K562 (cell line): ENCODE measurements around the gene CISD3. TPM values are rescaled to one million over a fixed set of nuclear protein-coding genes. Genes with fewer than 3 reads are reported as not detected.

Source experiments
- ATF6 ChIP-seq: sonication (generic); formaldehyde crosslinking; IDR thresholded peaks from 2 replicates; pipeline ENCODE4 v1.4.0; 2020; ENCODE audit warnings: mild to moderate bottlenecking, missing genetic modification reagents
- CREM ChIP-seq: IDR thresholded peaks from 2 replicates; pipeline ENCODE4 v1.6.1; 2014; ENCODE audit warnings: antibody characterized with exemption, low read depth
- EHMT2 ChIP-seq: fragments of 450-650 bp; IDR thresholded peaks from 2 replicates; pipeline ENCODE4 v1.6.1; 2018; ENCODE audit warnings: antibody characterized with exemption
- ETS1 ChIP-seq: conservative IDR thresholded peaks from 2 replicates; pipeline ENCODE4 v1.6.1; 2011; ENCODE audit warnings: low read depth, mild to moderate bottlenecking, low read length; ENCODE audit not compliant: control insufficient read depth
- KLF1 ChIP-seq: fragments of 450-650 bp; IDR thresholded peaks from 2 replicates; pipeline ENCODE4 v1.6.1; 2016; ENCODE audit warnings: missing genetic modification characterization, missing compliant biosample characterization
- LCOR ChIP-seq: sonication (generic); formaldehyde crosslinking; IDR thresholded peaks from 2 replicates; pipeline ENCODE4 v1.8.0; 2022; ENCODE audit warnings: mild to moderate bottlenecking, missing genetic modification reagents
- MTA1 ChIP-seq: fragments of 450-650 bp; IDR thresholded peaks from 2 replicates; pipeline ENCODE4 v1.6.1; 2017; ENCODE audit warnings: borderline replicate concordance
- NKRF ChIP-seq: fragments of 450-650 bp; IDR thresholded peaks from 2 replicates; pipeline ENCODE4 v1.6.1; 2016; ENCODE audit warnings: borderline replicate concordance
- REST ChIP-seq, 2 experiments: fragments of 450-650 bp; formaldehyde crosslinking in 1 of 2; IDR thresholded peaks; 2 replicates each; pipeline versions ENCODE4 v1.4.0 to v1.6.1; 2014 to 2020; ENCODE audit warnings: mild to moderate bottlenecking in 2 of 2, borderline replicate concordance in 1 of 2, low read depth in 1 of 2
- SNRNP70 ChIP-seq: fragments of 200-400 bp; formaldehyde crosslinking; optimal IDR thresholded peaks from 2 replicates; pipeline ENCODE3; 2017; ENCODE audit warnings: low read depth, low read length
- TARDBP ChIP-seq: fragments of 450-650 bp; IDR thresholded peaks from 2 replicates; pipeline ENCODE4 v1.6.1; 2016
- TRIM28 ChIP-seq: fragments of 450-650 bp; IDR thresholded peaks from 2 replicates; pipeline ENCODE4 v1.6.1; 2017
- ZNF143 ChIP-seq: sonication (generic); formaldehyde crosslinking; IDR thresholded peaks from 2 replicates; pipeline ENCODE4 v1.9.0; 2022; ENCODE audit warnings: mild to moderate bottlenecking, missing genetic modification reagents
- polyA plus RNA-seq, 8 experiments: library from polyadenylated mRNA; depleted of rRNA in 4 of 8; stranded (reverse) in 5 of 8; unstranded in 3 of 8; fragments of >200 nt; fragmentation: Nextera tagmentation in 2 of 8; fragmentation: Illumina TruSeq in 1 of 8; extraction: Ambion mirVana in 2 of 8; extraction: Trizol in 1 of 8; gene quantifications; 2 replicates each; pipeline versions ENCODE4 v1.2.1 to v1.2.3, GENCODE V29; 2011 to 2014; ENCODE audit warnings: inconsistent platforms in 1 of 8, missing spikeins in 1 of 8
- total RNA-seq, 7 experiments: library from RNA; depleted of rRNA in 6 of 7; stranded (reverse); fragments of >200 nt in 6 of 7; fragmentation: Illumina TruSeq in 2 of 7; extraction: Trizol in 2 of 7; gene quantifications; 2 replicates each; pipeline versions ENCODE4 v1.2.1 to v1.2.3, GENCODE V29; 2011 to 2021; ENCODE audit warnings: low replicate concordance in 1 of 7

CISD3 gene
- total and polyA plus RNA-seq, 9 of the 15 experiments (the other 6 are each of a cell fraction or from before 2014, with no cell fraction given): 5.0 to 60.7 (median 15.7) TPM

GRCh38 chr17:38703742-38704605, 26.2 kb upstream of the CISD3 start (continued):
- peak; percentile 3; the same call in 1 of the 2 replicates for TF ChIP-seq REST (IDR thresholded peaks at IDR 0.05; ENCODE audit: borderline replicate concordance)
- no peak; the same call in 1 of the 2 replicates for TF ChIP-seq REST (CRISPR knock-in tag; IDR thresholded peaks at IDR 0.05; ENCODE audit: low read depth)
- TF ChIP-seq EHMT2: no peak
- TF ChIP-seq MTA1: 0 out of 2 replicates have a peak, but pooled peaks have one; percentile 21
- TF ChIP-seq KLF1 (tag): 0 out of 2 replicates have a peak, but pooled peaks have one; percentile 34
- peak; percentile 48; the same call in 1 of the 2 replicates for TF ChIP-seq TRIM28
- TF ChIP-seq TARDBP: 0 out of 2 replicates have a peak, but pooled peaks have one; percentile 6
- TF ChIP-seq ZNF143 (CRISPR knock-in tag): no peak
- 0 out of 2 replicates have a peak, but pooled peaks have one; percentile 52 for TF ChIP-seq ATF6 (CRISPR knock-in tag)
- no peak for TF ChIP-seq SNRNP70
- TF ChIP-seq CREM: peak; percentile 7; the same call in 1 of the 2 replicates
- no peak for TF ChIP-seq LCOR (CRISPR knock-in tag)
- TF ChIP-seq NKRF: 0 out of 2 replicates have a peak, but pooled peaks have one; percentile 12
- peak; percentile 57 for TF ChIP-seq ETS1
